Mesothelial cell of epicardium (in vitro differentiated cells): ENCODE data around the gene KCNQ5. TPM values are rescaled to one million over a fixed set of nuclear protein-coding genes. Genes with fewer than 3 reads are reported as not detected.

Source experiments
- DNase-seq, 2 experiments: peaks; one replicate each; pipeline ENCODE4 v3.0.0; 2021; ENCODE audit warnings: low spot score in 2 of 2; ENCODE audit not compliant: unreplicated experiment in 2 of 2
- H3K27ac Mint-ChIP-seq: 2 replicates; pipeline ENCODE4 v1.8.0; 2021; ENCODE audit warnings: mixed read lengths
- H3K27me3 Mint-ChIP-seq: 2 replicates; pipeline ENCODE4 v1.8.0; 2021; ENCODE audit warnings: low read depth, mixed read lengths
- H3K36me3 Mint-ChIP-seq: 2 replicates; pipeline ENCODE4 v1.8.0; 2021; ENCODE audit warnings: mixed read lengths
- H3K4me1 Mint-ChIP-seq: 2 replicates; pipeline ENCODE4 v1.8.0; 2021; ENCODE audit warnings: mixed read lengths
- H3K4me3 Mint-ChIP-seq: 2 replicates; pipeline ENCODE4 v1.8.0; 2021; ENCODE audit warnings: mild to moderate bottlenecking, moderate library complexity, mixed read lengths
- H3K9me3 Mint-ChIP-seq: 2 replicates; pipeline ENCODE4 v1.8.0; 2021; ENCODE audit warnings: mixed read lengths
- CTCF ChIP-seq: fragments of 200-600 bp; sonication (generic); IDR thresholded peaks from one replicate; pipeline ENCODE4 v1.5.0; 2021; ENCODE audit warnings: antibody characterized with exemption; ENCODE audit not compliant: unreplicated experiment
- total RNA-seq: library from RNA; stranded (reverse); gene quantifications from 3 replicates; pipeline ENCODE4 v1.2.1, GENCODE V29; 2021

KCNQ5 gene
- total RNA-seq, 1 donor from 2014 or later: 4.8 TPM

- no peaks in the 10 kb centered on the region for H3K4me1 Mint-ChIP-seq
- no peak for TF ChIP-seq CTCF
- DNase-seq: no peak
These were observed 378.1 kb downstream of the KCNQ5 start for GRCh38 chr6:72999995-73000394.

GRCh38 chr6:73000460-73000859 is 378.6 kb downstream of the KCNQ5 start:
- no peaks in the 10 kb centered on the region for H3K4me1 Mint-ChIP-seq
- no peak for TF ChIP-seq CTCF
- no peak for DNase-seq
- no peaks in the 10 kb centered on the region for H3K27me3 Mint-ChIP-seq
- no peaks in the 10 kb centered on the region for H3K9me3 Mint-ChIP-seq
- H3K36me3 Mint-ChIP-seq: no peaks in the 10 kb centered on the region
- no peak overlapping the region for H3K4me3 Mint-ChIP-seq
- H3K27ac Mint-ChIP-seq: no peak overlapping the region

More at GRCh38 chr6:72999995-73000394, 378.1 kb downstream of the KCNQ5 start:
- Mint-ChIP-seq H3K27ac (no peak overlapping the region), H3K36me3 (no peaks in the 10 kb centered on the region), H3K4me3 (no peak overlapping the region), H3K27me3 (no peaks in the 10 kb centered on the region), H3K9me3 (no peaks in the 10 kb centered on the region)

- no peak for DNase-seq
- TF ChIP-seq CTCF: no peak
- Mint-ChIP-seq H3K27me3 (no peaks in the 10 kb centered on the region), H3K4me3 (no peak overlapping the region), H3K9me3 (no peaks in the 10 kb centered on the region), H3K4me1 (no peaks in the 10 kb centered on the region), H3K27ac (no peak overlapping the region), H3K36me3 (no peaks in the 10 kb centered on the region)
These were observed 380.7 kb downstream of the KCNQ5 start for GRCh38 chr6:73002588-73002987.

- Mint-ChIP-seq H3K27me3 (no peaks in the 10 kb centered on the region), H3K27ac (no peak overlapping the region)
These were observed 381.4 kb downstream of the KCNQ5 start for GRCh38 chr6:73003302-73003701.

DNA sequence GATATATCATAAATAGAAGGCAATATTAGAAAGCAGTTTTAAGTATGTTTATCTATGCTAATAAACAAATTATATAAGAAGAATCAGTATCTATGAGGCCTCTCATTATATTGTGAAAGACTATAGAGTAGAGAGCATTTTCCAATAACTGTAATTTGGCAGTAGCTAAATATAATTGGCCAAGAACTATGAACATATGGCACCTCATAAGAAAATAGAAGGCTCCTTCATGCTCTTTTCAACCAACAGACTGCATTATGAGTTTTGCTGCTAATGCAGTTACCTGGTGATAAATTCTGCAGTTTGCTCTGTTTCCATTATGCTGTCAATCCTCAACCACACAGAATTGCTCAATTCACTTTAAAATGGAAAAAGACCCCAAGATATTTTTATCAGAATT is 382.4 kb downstream of the KCNQ5 start:
- Mint-ChIP-seq H3K36me3 (peaks cover 6% of the 10 kb centered on the region), H3K4me3 (no peak overlapping the region), H3K27ac (no peak overlapping the region), H3K4me1 (no peaks in the 10 kb centered on the region), H3K27me3 (no peaks in the 10 kb centered on the region), H3K9me3 (peaks cover 10% of the 10 kb centered on the region)
- TF ChIP-seq CTCF: no peak
- DNase-seq: no peak

More at GRCh38 chr6:73003302-73003701, 381.4 kb downstream of the KCNQ5 start:
- no peak for DNase-seq
- Mint-ChIP-seq H3K36me3 (peaks cover 5% of the 10 kb centered on the region), H3K4me3 (no peak overlapping the region), H3K9me3 (peaks cover 6% of the 10 kb centered on the region), H3K4me1 (no peaks in the 10 kb centered on the region)
- no peak for TF ChIP-seq CTCF

DNA sequence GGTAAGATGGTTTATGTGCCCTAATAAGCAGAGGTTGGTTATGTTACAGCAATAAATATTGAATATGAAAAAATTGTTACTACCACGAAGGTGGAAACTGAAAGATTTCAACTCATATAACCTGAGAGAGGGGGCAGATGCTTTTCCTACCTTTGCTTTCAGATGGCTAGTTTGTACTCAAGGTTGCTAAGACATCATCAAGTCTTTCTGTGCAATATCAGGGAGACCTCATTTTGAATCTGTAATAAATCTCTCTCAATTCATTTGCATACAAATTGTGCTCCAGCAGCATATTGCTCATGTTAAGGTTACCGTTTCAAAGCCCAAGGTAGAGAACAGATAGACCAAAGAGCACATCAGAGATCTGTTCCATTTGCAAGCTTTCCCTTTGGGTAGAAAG is 383.0 kb downstream of the KCNQ5 start:
- peaks cover 10% of the 10 kb centered on the region for H3K9me3 Mint-ChIP-seq
- no peaks in the 10 kb centered on the region for H3K4me1 Mint-ChIP-seq
- no peak overlapping the region for H3K27ac Mint-ChIP-seq
- H3K4me3 Mint-ChIP-seq: no peak overlapping the region
- no peaks in the 10 kb centered on the region for H3K27me3 Mint-ChIP-seq
- H3K36me3 Mint-ChIP-seq: peaks cover 6% of the 10 kb centered on the region
- TF ChIP-seq CTCF: no peak
- no peak for DNase-seq
